Measurements from ENCODE around the gene ASIP.
"Not testable (repeated sequence)": the region's sequence is repeated elsewhere in the genome, so short reads cannot be mapped to it uniquely, and the experiment has no call there.

The ASIP gene

DNA sequence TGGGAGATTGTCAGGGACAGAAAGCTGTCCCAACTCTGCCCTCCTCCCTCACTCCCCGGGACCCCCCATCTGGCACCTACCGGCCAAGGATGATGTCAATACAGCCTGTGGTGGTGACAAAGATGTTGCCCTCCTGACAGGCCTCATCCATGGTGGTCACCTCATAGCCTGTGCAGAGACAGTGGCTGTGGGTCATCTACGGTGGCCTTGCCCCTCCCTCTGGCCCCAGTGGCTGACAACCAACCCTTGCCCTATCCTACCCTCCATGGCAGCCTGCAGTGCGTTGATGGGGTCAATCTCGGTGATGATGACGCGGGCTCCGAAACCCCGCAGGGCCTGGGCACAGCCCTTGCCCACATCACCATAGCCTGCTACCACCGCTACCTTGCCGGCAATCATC lies 49.2 kb downstream of the ASIP start:
- DNase-seq: no peak

GRCh38 chr20:34292496-34292895 lies 51.3 kb downstream of the ASIP start:
- no peak for DNase-seq

DNA sequence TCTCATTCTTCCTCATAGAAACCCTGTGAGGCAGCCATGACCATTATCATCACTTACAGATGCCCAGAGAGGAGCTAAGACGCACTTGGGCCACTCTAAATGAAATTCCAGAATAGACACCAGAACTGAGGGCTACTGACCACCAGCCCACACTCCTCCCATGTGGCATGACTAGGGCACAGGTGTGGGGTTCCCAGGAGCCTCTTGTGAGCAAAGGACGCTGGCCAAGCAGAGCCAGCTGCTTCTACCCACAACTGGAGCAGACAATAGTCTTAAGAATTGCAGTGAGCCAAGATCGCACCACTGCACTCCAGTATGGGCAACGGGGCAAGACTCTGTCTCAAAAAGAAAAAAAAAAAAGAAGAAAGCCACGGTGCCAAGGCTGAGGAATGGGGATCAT lies 51.9 kb downstream of the ASIP start:
- no peak for DNase-seq

DNA sequence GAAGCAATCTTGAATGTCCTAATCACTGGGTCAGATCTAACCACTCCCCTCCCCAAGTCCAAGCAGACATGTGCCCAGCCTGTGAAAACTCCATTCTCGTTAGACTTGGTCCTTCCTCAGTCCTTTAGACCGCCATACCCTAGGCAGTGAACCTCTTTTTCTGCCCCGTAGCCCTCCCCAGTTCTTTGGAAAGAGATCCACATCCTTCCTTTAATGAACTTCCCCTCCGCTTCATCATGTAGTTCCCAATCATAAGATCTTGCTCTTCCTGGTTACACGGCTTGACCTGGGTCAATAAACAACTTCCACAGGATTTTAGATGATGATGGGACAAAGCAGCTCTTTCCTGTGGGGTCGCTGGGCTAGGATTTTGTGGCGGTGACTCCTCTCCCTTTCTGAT lies 52.4 kb downstream of the ASIP start:
- DNase-seq: no peak

DNA sequence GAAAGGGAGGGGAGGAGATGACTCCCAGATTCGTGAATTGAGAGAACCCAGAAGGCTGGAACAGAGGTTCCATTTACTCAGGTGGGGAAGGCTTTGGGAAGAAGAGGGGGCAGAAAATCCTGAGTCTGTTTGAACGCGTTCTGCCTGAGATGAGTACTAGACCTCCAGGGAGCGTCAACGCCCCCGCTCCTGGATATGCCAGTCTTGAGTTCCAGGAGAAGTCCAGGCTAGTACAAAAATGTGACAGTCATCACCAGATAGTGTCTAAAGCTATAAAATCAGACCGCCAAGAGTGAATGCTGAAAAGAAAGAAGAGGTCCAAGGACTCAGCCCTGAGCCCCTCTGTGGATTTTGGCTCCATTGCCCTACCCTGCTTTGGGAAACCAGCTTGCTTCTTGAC lies 53.3 kb downstream of the ASIP start:
- DNase-seq: no peak

GRCh38 chr20:34295284-34295683 lies 54.1 kb downstream of the ASIP start:
- DNase-seq: no peak

DNA sequence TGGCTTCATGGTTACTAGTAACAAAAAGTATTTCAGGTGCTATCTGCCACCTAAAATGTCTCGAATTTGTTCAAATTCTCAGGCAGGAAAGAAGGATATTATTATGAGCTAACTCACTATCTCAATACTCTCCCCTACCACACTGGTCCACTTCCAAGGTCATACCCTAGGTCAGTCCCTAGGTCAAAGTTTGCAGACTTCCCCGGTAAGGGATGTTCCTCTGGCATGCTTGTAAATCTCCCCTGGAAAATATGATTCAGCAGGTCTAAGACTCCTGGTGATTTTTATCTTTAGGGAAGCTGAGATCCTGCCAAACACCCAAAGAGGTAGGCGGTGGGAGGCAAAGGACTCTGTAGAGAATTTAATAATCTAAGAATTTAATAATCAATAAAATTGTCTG lies 55.2 kb downstream of the ASIP start:
- no peak for DNase-seq

DNA sequence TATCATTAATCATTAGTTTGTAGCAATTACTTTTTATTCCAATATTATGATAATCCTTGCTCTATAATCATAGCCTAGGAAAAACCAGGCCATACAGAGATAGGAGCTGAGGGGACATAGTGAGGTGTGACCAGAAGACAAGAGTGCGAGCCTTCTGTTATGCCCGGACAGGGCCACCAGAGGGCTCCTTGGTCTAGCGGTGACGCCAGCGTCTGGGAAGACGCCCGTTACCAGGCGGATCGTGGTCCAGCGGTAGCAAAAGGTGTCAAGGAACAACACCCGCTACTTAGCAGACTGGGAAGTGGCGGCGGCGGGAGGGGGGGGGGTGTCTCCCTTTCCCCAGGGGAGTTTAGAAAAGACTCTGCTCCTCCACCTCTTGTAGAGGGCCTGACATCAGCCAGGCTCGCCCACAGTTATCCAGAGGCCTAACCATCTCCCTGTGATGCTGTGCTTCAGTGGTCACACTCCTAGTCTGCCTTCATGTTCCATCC lies 57.1 kb downstream of the ASIP start:
- not testable (repeated sequence) for DNase-seq

DNA sequence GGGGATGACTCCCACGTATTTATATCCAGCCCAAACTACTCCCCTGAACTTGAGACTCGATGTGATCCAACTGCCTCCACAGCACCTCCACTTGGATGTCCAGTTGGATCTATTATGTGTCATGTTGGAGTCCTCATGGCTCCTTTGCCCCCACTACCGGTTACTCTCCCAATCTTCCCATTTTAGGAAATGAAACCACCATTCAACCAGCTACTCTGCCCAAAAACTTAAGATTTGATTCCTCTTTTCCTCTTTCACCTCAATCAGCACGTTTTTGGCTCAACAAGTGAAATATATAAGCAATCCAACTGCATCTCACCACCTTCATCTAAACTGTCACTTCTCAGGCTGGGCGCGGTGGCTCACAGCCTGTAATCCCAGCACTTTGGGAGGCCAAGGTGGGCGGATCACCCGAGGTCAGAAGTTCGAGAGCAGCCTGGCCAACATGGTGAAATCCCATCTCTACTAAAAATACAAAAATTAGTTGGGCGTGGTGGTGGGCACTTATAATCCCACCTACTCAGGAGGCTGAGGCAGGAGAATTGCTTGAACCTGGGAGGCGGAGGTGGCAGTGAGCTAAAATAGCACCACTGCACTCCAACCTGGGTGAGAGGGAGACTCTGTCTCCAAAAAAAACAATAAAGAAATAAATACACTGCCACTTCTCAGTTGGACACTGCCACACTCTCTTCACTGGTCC lies 58.5 kb downstream of the ASIP start:
- DNase-seq: no peak

- peak in 1 of 2 experiments; percentile 25 for DNase-seq
Observed at GRCh38 chr20:34300256-34300806, 59.1 kb downstream of the ASIP start.

GRCh38 chr20:34300809-34301586 lies 59.8 kb downstream of the ASIP start:
- DNase-seq: no peak

DNA sequence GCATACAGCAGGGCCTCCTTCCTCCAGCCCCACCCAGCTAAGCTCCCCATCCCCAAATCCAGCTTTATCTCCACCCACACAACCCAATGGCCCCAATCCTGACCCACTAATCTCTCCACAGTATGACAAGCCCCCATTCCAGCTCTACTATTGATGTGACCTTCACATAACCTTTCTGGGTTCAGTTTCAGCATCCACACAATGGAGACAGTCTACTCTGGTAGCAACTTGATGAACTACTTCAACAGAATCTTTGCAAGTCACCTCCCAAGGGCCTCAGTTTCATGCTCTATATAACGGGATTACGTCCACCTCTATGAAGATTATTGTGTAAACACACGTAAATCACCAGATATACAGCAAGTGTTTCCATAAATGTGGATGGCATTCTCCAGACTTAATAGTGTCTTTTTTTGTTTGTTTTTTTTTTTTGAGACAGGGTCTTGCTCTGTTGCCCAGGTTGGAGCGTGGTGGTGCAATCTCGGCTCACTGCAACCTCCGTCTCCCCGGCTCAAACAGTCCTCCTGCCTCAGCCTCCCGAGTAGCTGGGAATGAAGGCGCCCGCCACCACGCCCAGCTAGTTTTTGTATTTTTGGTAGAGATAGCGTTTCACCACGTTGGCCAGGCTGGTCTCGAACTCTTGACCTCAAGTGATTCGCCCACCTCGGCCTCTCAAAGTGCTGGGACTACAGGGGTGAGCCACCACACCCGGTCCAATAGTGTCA lies 60.5 kb downstream of the ASIP start:
- DNase-seq: no peak

- DNase-seq: no peak
Observed at GRCh38 chr20:34302312-34302722, 61.1 kb downstream of the ASIP start.

- peak; percentile 94 to 96 for DNase-seq
Observed at GRCh38 chr20:34302723-34303533, 61.7 kb downstream of the ASIP start, which contains the start of gene AHCY. AHCY (minus strand) TSS chr20:34303355; CDS start chr20:34303270, 85 bp downstream.

- no peak for DNase-seq
Observed at GRCh38 chr20:34305333-34306230, 64.4 kb downstream of the ASIP start.

- DNase-seq: no peak
Observed at GRCh38 chr20:34309691-34310090, 68.5 kb downstream of the ASIP start.

- no peak for DNase-seq
Observed at GRCh38 chr20:34310481-34311117, 69.4 kb downstream of the ASIP start.

DNA sequence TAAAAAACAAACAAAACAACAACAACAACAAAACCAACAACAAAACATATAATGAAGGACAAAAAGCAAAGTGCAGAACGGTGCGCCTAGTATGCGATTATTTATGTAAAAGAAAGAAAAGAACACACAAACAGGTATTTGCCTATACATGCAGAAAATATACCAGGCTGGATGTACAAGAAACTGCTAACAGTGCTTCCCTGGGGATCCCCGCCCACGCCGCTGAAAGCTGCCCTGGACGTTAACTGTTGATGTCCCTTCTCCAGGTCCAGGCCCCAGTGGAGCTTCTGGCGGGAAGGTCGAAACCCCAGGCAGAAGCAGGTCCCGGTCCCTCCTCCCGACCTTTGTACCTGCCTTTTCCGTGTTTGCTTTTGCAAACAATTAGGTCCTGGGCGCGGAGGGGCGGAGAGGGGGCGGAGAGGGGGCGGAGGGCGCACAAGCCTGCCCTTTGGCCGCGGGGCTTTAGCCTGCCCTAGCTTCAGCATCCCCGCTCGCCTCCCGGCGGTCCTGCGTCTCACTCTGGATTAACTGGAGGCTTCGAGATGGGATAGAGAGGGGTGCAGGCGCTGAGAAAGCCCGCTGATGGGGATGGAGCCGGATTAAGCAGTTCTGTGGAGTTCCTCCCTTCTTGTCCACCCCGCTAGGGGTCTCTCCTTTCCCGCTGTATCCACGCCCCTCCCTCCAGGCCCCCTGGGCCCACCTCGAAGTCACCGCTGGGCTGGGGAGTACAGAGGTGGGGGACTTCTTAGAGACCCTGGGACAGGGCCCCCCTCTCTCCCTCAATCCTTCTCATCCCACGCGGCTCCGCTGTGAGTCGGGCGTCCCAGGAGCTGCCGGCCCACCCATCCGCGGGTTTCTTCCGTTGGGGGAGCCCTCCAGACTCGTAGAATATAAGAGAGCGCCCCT lies 70.1 kb downstream of the ASIP start:
- no peak for DNase-seq

GRCh38 chr20:34312024-34312460 lies 70.8 kb downstream of the ASIP start:
- DNase-seq: no peak

Data from NCI-H187 (cell line).